ENCODE data around the gene PATE1. TPM values are rescaled to one million over a fixed set of nuclear protein-coding genes. Genes with fewer than 3 reads are reported as not detected.

Gene PATE1
- total RNA-seq, 2 experiments from 2014 or later: not detected

DNA sequence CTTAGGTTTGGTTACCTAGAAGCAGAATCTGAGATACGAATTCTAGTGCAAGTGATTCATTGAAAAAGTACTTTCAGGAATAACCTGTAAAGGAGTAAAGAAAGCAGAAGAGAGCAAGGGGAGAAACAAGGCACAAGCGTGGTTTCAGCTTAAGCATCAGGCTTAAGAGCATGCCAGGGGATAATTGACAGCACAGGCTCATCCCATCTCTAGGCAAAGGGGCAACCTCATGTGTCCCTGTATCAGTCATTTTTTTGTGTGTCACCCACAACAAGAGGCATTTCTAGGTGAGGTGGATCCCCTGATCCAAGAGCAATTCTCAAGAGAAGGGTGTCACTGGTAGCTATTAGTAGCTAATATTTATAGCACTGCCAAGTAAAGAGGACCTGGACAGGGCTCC lies 24.5 kb downstream of the PATE1 start:
- Mint-ChIP-seq H3K4me1 (no peaks in the 10 kb centered on the region), H3K36me3 (no peaks in the 10 kb centered on the region), H3K27me3 (peaks cover 30% of the 10 kb centered on the region), H3K27ac (no peak overlapping the region), H3K4me3 (no peak overlapping the region), H3K9me3 (no peaks in the 10 kb centered on the region)
- no peak for DNase-seq

DNA sequence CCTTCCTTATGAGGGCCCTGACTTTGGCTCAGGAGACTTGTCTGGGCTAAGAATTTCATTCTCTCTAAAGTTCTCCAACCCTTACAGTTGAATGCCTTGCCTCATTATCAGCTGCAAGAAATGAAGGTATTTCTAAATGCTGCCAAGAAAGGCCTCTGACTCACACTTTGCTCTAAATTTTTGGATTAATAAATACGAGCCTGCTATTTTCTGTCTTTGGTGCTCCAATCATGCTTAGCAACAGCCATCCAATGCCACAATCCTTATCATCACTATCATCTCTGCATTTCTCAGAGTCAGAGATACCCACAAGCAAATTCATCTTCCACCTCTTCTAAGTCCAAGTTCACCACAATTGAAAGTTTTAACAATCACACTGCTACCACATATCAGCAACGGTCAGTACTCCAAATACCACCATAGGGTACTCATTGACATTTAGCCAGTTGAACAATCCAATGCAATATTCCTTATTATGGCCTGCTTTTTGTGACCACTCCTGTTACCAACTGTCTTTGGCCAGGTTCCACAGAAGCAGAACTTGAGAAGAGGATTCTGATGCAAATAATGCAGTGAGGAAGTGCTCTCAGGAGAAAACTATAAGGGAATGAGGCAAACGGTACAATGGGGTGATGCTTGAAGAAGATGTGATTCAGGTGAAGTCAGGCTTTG lies 26.9 kb downstream of the PATE1 start:
- Mint-ChIP-seq H3K27me3 (peaks cover 26% of the 10 kb centered on the region), H3K27ac (no peak overlapping the region), H3K4me1 (no peaks in the 10 kb centered on the region), H3K4me3 (no peak overlapping the region), H3K36me3 (no peaks in the 10 kb centered on the region), H3K9me3 (no peaks in the 10 kb centered on the region)
- DNase-seq: no peak

DNA sequence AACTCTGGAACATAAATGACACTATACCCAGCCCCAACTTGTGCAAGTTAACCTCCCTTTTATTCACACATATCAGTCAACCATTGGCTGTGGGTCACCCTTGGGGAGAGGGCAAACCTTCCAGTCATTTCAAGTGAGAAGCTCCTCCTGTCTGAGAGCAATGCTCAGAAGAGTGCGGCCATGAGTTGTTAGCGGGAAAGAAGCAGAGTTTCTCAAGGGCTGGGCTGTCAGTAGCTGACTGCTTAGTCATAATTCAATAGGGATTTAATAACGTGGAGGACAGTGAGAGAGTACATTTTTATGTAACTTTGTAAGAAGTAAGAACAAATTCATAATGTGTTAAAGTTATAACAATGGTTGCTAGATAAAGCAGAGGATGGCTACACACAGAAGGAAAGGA lies 27.4 kb downstream of the PATE1 start:
- H3K27me3 Mint-ChIP-seq: peaks cover 24% of the 10 kb centered on the region
- H3K27ac Mint-ChIP-seq: no peak overlapping the region
- no peaks in the 10 kb centered on the region for H3K9me3 Mint-ChIP-seq
- no peaks in the 10 kb centered on the region for H3K36me3 Mint-ChIP-seq
- H3K4me3 Mint-ChIP-seq: no peak overlapping the region
- no peaks in the 10 kb centered on the region for H3K4me1 Mint-ChIP-seq
- no peak for DNase-seq

DNA sequence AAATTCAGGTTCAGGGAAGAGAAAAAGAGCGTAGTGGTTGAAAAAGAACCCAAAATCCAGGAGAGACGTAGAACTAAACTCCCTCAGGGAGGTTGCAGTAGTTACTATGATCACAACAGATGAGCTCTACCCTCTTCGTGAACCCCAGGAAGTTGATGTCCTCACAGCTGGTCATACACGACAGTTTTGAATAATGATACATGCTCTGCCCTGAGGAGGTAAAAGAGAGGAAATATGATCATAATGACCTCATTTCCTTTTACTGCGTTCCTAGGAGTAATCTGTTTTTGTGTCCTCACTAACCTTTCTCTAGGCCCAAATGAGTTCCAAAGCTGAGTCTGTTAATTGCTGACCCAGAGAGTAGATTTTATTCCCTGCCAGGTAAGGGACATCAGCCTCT lies 31.2 kb downstream of the PATE1 start:
- H3K36me3 Mint-ChIP-seq: no peaks in the 10 kb centered on the region
- H3K27me3 Mint-ChIP-seq: peaks cover 20% of the 10 kb centered on the region
- DNase-seq: no peak
- no peak overlapping the region for H3K27ac Mint-ChIP-seq
- no peaks in the 10 kb centered on the region for H3K4me1 Mint-ChIP-seq
- H3K4me3 Mint-ChIP-seq: no peak overlapping the region
- no peaks in the 10 kb centered on the region for H3K9me3 Mint-ChIP-seq

DNA sequence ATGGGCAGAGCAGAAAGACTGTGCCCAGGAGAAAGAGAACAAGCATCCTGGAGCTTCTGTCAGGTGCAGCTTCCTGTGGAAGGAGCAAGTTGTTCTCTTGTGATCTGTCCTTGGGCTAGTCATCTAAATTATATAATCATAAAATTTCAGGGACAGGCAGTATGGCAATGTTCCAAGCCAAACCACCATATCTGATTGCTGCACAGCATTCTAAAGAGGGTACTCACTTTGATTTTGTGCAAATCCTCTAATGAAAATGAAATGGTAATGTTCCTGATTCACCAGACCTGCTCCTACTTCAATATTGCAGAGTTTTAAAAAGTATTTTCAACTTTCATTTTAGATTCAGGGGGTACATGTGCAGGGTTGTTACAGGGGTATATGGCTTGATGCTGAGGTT lies 32.6 kb downstream of the PATE1 start, which contains the start of gene PATE2:
PATE2 (minus strand) TSS at position 101 of the 400 bp plus-strand sequence; CDS start at position 46, 55 bp downstream.
- no peak for DNase-seq
- no peak within 1 kb of the TSS for H3K4me3 Mint-ChIP-seq
- H3K27ac Mint-ChIP-seq: no peak within 1 kb of the TSS
- H3K36me3 Mint-ChIP-seq: no peaks in the 10 kb centered on the region
- H3K4me1 Mint-ChIP-seq: no peaks in the 10 kb centered on the region
- H3K27me3 Mint-ChIP-seq: peaks cover 20% of the 10 kb centered on the region
- peaks cover 1% of the 10 kb centered on the region for H3K9me3 Mint-ChIP-seq

DNA sequence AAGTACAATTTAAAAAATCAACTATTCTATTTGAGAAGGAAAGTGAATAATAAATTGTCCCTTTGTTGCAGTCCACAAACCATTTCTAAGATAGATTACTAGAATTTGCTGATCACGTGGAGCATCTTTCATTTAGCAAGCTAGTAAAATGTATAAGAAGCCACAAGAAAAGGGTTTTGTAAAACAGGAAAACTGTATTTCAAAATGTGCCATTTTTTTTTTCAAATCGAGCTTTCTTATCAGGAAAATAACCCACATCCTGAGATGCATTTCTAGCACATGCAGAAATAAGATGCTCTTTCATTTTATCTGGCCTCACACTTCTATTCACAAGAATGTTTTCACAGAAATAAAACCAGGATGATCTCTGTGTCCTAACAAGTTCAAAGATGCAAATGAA lies 38.6 kb downstream of the PATE1 start:
- H3K36me3 Mint-ChIP-seq: no peaks in the 10 kb centered on the region
- no peak for DNase-seq
- no peak overlapping the region for H3K27ac Mint-ChIP-seq
- no peak overlapping the region for H3K4me3 Mint-ChIP-seq
- peaks cover 1% of the 10 kb centered on the region for H3K9me3 Mint-ChIP-seq
- H3K27me3 Mint-ChIP-seq: peaks cover 5% of the 10 kb centered on the region
- no peaks in the 10 kb centered on the region for H3K4me1 Mint-ChIP-seq

DNA sequence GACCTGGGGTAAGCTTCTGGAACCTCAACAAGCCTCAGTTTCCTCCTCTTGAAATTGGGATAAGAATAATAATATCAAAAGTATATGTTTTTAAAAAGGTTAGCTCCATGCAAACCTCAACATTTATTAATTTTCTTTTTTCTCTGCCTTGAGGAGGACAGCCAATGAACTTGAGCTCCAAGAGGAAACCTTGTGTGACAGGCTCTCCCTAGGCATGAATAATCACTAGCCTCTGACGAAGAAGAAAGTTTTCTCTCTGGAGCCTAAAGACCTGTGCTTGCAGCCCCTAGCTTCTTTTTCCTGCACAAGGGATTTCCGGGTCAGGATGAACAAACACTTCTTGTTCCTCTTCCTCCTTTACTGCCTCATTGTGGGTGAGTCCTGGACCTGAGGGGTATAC lies 41.7 kb downstream of the PATE1 start, which contains the start of gene PATE3:
PATE3 (plus strand) TSS at position 301 of the 400 bp plus-strand sequence; CDS start at position 326, 25 bp downstream.
- H3K27ac Mint-ChIP-seq: no peak within 1 kb of the TSS

DNA sequence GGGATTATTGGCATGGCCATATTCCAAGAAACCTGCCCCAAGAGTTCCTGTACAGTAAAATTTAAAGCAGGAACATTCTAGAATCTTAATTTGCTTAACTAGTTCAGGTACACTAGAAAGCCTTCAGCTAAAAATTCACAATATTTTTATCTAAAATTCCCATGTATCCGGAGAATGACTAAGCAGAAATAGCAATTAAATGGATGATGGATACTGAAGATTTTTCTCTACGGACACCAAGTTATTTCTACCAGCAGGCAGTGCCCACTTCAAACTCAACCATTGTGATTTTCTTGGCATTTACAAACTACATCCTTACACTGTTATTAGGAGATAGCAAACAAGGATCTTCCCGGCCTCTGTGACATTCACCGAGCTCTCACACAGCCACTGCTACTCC lies 44.7 kb downstream of the PATE1 start:
- Mint-ChIP-seq H3K36me3 (no peaks in the 10 kb centered on the region), H3K4me3 (no peak overlapping the region), H3K27me3 (no peaks in the 10 kb centered on the region), H3K27ac (no peak overlapping the region), H3K9me3 (peaks cover 12% of the 10 kb centered on the region), H3K4me1 (no peaks in the 10 kb centered on the region)
- DNase-seq: no peak

More for the DNA sequence above, 41.7 kb downstream of the PATE1 start, which contains the start of gene PATE3:
- H3K4me1 Mint-ChIP-seq: no peaks in the 10 kb centered on the region
- H3K36me3 Mint-ChIP-seq: no peaks in the 10 kb centered on the region
- no peak within 1 kb of the TSS for H3K4me3 Mint-ChIP-seq
- no peak for DNase-seq
- no peaks in the 10 kb centered on the region for H3K27me3 Mint-ChIP-seq
- peaks cover 1% of the 10 kb centered on the region for H3K9me3 Mint-ChIP-seq

DNA sequence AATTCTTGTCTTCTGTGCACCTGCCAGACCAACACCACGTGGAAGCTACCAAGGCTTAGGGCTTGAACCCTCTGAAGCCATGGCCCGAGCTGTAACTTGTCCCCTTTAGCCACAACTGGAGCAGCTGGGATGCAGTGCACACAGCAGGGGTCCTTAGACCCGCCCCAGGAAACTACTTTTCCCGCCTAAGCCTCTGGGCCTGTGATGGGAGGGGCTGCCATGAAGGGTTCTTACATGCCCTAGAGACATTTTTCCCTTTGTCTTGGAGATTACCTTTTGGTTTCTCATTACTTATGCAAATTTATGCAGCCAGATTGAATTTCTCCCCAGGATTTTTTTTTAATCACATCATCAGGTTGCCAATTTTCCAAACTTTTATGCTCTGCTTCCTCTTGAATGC lies 51.6 kb downstream of the PATE1 start:
- Mint-ChIP-seq H3K9me3 (peaks cover 32% of the 10 kb centered on the region), H3K27ac (no peak overlapping the region), H3K4me3 (no peak overlapping the region), H3K4me1 (no peaks in the 10 kb centered on the region), H3K36me3 (no peaks in the 10 kb centered on the region), H3K27me3 (peaks cover 4% of the 10 kb centered on the region)
- DNase-seq: no peak

Other genes starting within 250 kb of the PATE1 start
- 10 to 100 TPM; 71.4 to 72.5 TPM for gene EI24, start 176.8 kb upstream of the PATE1 start, total RNA-seq
- 100 to 1,000 TPM; 107 to 111 TPM for gene STT3A, start 153.4 kb upstream of the PATE1 start, total RNA-seq
- gene CHEK1, start 121.1 kb upstream of the PATE1 start, total RNA-seq: 100 to 1,000 TPM; 151 to 163 TPM
- gene ACRV1, start 65.4 kb upstream of the PATE1 start, total RNA-seq: not detected
- gene PATE2, start 32.5 kb downstream of the PATE1 start, total RNA-seq: not detected
- not detected for gene PATE3, start 41.8 kb downstream of the PATE1 start, total RNA-seq
- not detected for gene PATE4, start 87.0 kb downstream of the PATE1 start, total RNA-seq
- gene HYLS1, start 141.4 kb downstream of the PATE1 start, total RNA-seq: 1 to 10 TPM; 8.0 to 8.1 TPM
- gene PUS3, start 156.9 kb downstream of the PATE1 start, total RNA-seq: 10 to 100 TPM; 16.1 to 23.3 TPM
- gene DDX25, start 158.2 kb downstream of the PATE1 start, total RNA-seq: under 1 TPM; 0.14 to 0.26 TPM
- gene VSIG10L2, start 199.8 kb downstream of the PATE1 start, total RNA-seq: not detected